HCT116 (cell line): ENCODE data around the gene TSKU.

Source experiments
- ATF3 ChIP-seq: IDR thresholded peaks from 2 replicates; pipeline ENCODE4 v1.6.1; 2012
- CEBPB ChIP-seq: IDR thresholded peaks from 2 replicates; pipeline ENCODE4 v1.6.1; 2012; ENCODE audit warnings: low read depth
- EZH2 ChIP-seq: fragments of 200-600 bp; sonication (generic); IDR thresholded peaks from 2 replicates; pipeline ENCODE4 v1.6.1; 2017; ENCODE audit warnings: antibody characterized with exemption, mixed run types
- MAX ChIP-seq: IDR thresholded peaks from 2 replicates; pipeline ENCODE4 v1.6.1; 2012
- POLR2AphosphoS5 ChIP-seq: IDR thresholded peaks from 2 replicates; pipeline ENCODE4 v1.6.1; 2011; ENCODE audit warnings: mild to moderate bottlenecking, low read depth, low read length, moderate library complexity
- REST ChIP-seq: IDR thresholded peaks from 2 replicates; pipeline ENCODE4 v1.6.1; 2012; ENCODE audit warnings: low read depth
- TCF7L2 ChIP-seq: IDR thresholded peaks from 2 replicates; pipeline ENCODE4 v1.7.0; 2011; ENCODE audit warnings: borderline replicate concordance, inconsistent platforms; ENCODE audit not compliant: insufficient read depth, insufficient read length; ENCODE audit errors: extremely low read depth
- YY1 ChIP-seq: IDR thresholded peaks from 2 replicates; pipeline ENCODE4 v1.6.1; 2011; ENCODE audit warnings: low read length, low read depth, moderate library complexity, mild to moderate bottlenecking; ENCODE audit not compliant: insufficient replicate concordance; ENCODE audit errors: extremely low read depth

GRCh38 chr11:76740772-76741171 is 42.4 kb upstream of the TSKU start:
- TF ChIP-seq ATF3 (no peak), CEBPB (no peak), TCF7L2 (no peak), MAX (no peak), POLR2AphosphoS5 (no peak), REST (no peak), YY1 (no peak), EZH2 (no peak)
